Panc1 (cell line): ENCODE measurements around the gene MYLIP. TPM values are rescaled to one million over a fixed set of nuclear protein-coding genes. Genes with fewer than 3 reads are reported as not detected.

Source experiments
- ATAC-seq: fragments of 200-7000 bp; cut with Tn5 transposase; 2 replicates; pipeline ENCODE4 v1.9.1; 2020; ENCODE audit warnings: mild to moderate bottlenecking, moderate library complexity
- BruUV-seq: library from RNA; stranded (reverse); fragments of 400-500 nt; replicated peaks from 2 replicates; lab custom pipeline; 2021; lab: Mats Ljungman, UMichigan
- CTCF ChIA-PET: fragments of 300-600 bp; sonication (Branson Sonifier 250); formaldehyde crosslinking; loops from one replicate; lab custom pipeline; 2022; ENCODE audit warnings: antibody characterized with exemption; lab: Charles Lee
- POLR2A ChIA-PET: fragments of 300-600 bp; sonication (Branson Sonifier 250); formaldehyde crosslinking; loops from one replicate; lab custom pipeline; 2022; ENCODE audit warnings: antibody characterized with exemption; lab: Charles Lee
- DNase-seq: peaks from one replicate; pipeline ENCODE4 v3.0.0-alpha.2; 2010; ENCODE audit warnings: low read depth, low spot score
- H3K27ac ChIP-seq: 2 replicates; pipeline ENCODE4 v1.5.1; 2011; ENCODE audit warnings: mild to moderate bottlenecking, low read length, inconsistent platforms
- H3K27me3 ChIP-seq: fragments of 200-500 bp; sonication (Bioruptor generic); 2 replicates; pipeline ENCODE4 v1.6.0; 2014; ENCODE audit warnings: low read length, inconsistent platforms; ENCODE audit not compliant: control insufficient read depth, insufficient read depth
- H3K36me3 ChIP-seq: fragments of 200-500 bp; sonication (Bioruptor generic); 2 replicates; pipeline ENCODE4 v1.5.1; 2014; ENCODE audit warnings: inconsistent platforms, mild to moderate bottlenecking, low read length, moderate library complexity; ENCODE audit not compliant: control insufficient read depth, insufficient read depth
- H3K4me1 ChIP-seq: 2 replicates; pipeline ENCODE4 v1.5.1; 2011; ENCODE audit warnings: inconsistent platforms, mild to moderate bottlenecking, low read length, moderate library complexity; ENCODE audit not compliant: control insufficient read depth, insufficient read depth
- H3K4me3 ChIP-seq, 2 experiments: 2 replicates each; pipeline ENCODE4 v1.5.1; 2011 to 2012; ENCODE audit warnings: low read depth in 2 of 2, low read length in 2 of 2, mild to moderate bottlenecking in 2 of 2, inconsistent platforms in 1 of 2, moderate library complexity in 1 of 2
- H3K9me3 ChIP-seq: fragments of 200-500 bp; sonication (Bioruptor generic); 2 replicates; pipeline ENCODE4 v1.5.1; 2014; ENCODE audit warnings: low read depth, mild to moderate bottlenecking, inconsistent platforms, low read length, moderate library complexity; ENCODE audit not compliant: control insufficient read depth, insufficient read depth
- POLR2AphosphoS5 ChIP-seq: IDR thresholded peaks from 2 replicates; pipeline ENCODE4 v1.6.1; 2012; ENCODE audit warnings: mild to moderate bottlenecking, low read depth, low read length, moderate library complexity
- SIN3A ChIP-seq: IDR thresholded peaks from 2 replicates; pipeline ENCODE4 v1.6.1; 2012; ENCODE audit warnings: low read depth, mild to moderate bottlenecking, low read length, moderate library complexity, borderline replicate concordance; ENCODE audit not compliant: insufficient read depth
- TCF7L2 ChIP-seq: IDR thresholded peaks from 2 replicates; pipeline ENCODE4 v1.6.1; 2011; ENCODE audit warnings: mild to moderate bottlenecking, low read depth, low read length, inconsistent platforms
- in situ Hi-C: cut with HindIII; loops from 2 replicates; pipeline ENCODE4 v1.10.0; 2016; ENCODE audit warnings: low sequenced_read_pairs, low pct_unique_long_range_greater_than_20kb
- intact Hi-C: fragments of 100-400 bp; cut with micrococcal nuclease; formaldehyde crosslinking; loops from one replicate; pipeline ENCODE4 v1.10.0; 2022; ENCODE audit not compliant: unreplicated experiment
- microRNA-seq: library from miRNA; unstranded; fragments of <30 nt; microRNA quantifications from one replicate; pipeline ENCODE4 v1.1.0, GENCODE V29; 2020; ENCODE audit not compliant: unreplicated experiment
- total RNA-seq: library from RNA; stranded (reverse); gene quantifications from one replicate; pipeline ENCODE4 v1.2.1, GENCODE V29; 2021; ENCODE audit not compliant: unreplicated experiment
- TF ChIP-seq, protein P1 (sequence below): fragments of 450-650 bp; IDR thresholded peaks from 2 replicates; pipeline ENCODE4 v1.5.1; 2017; ENCODE audit warnings: mild to moderate bottlenecking
- TF ChIP-seq, protein P2 (sequence below), 2 experiments: IDR thresholded peaks; 2 replicates each; pipeline ENCODE4 v1.6.1; 2011 to 2012; ENCODE audit warnings: low read depth in 2 of 2, control low read depth in 1 of 2, low read length in 1 of 2, mild to moderate bottlenecking in 1 of 2, moderate library complexity in 1 of 2; ENCODE audit not compliant: insufficient read depth in 1 of 2

The MYLIP gene
- total RNA-seq, 1 experiment from 2014 or later: 12.7 TPM

DNA sequence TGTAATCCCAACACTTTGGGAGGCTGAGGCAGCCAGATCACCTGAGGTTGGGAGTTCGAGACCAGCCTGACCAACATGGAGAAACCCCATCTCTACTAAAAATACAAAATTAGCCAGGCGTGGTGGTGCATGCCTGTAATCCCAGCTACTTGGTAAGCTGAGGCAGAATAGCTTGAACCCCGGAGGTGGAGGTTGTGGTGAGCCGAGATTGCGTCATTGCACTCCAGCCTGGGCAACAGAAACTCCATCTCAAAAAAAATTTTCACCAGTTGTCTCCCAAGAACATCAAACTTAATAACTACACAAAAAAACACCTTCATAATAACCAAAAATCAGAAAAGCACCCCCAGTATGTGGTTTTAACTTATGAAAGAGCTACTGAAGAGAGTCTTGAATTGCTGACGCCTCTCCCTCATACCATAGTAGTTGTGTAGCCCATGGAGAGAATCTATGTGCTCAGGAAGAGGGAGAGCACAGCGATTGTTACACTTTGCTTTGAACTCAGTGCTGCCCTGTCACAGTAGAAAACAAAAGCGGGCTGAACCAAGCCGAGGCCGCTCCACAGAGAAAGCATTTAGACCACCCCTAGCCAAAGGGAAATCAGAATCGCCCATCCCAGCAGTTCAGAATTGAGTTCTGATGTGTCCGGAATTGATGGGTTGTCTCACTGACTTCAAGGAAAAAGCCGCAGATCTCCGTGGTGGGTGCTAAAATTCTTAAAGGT is 67.5 kb downstream of the MYLIP start:
- DNase-seq (no peak), ATAC-seq (peak; percentile 47; the same call in 1 of the 2 replicates)
- peaks cover 16% of the 10 kb centered on the region for H3K27me3 ChIP-seq
- CTCF ChIA-PET: interaction anchor here (0.5 to 1.5 kb wide), 3 partner anchors 11 to 1075 kb away, joined by 3 to 10 read pairs (median 5); no protein-coding TSS in a partner anchor
- peak overlapping the region; percentile 7 to 41; a peak in 2 of 4 replicates for H3K4me3 ChIP-seq
- H3K4me1 ChIP-seq: no peaks in the 10 kb centered on the region; the same call in 1 of the 2 replicates
- H3K27ac ChIP-seq: no peak overlapping the region
- no peak for TF ChIP-seq POLR2AphosphoS5
- TF ChIP-seq, protein P1, sequence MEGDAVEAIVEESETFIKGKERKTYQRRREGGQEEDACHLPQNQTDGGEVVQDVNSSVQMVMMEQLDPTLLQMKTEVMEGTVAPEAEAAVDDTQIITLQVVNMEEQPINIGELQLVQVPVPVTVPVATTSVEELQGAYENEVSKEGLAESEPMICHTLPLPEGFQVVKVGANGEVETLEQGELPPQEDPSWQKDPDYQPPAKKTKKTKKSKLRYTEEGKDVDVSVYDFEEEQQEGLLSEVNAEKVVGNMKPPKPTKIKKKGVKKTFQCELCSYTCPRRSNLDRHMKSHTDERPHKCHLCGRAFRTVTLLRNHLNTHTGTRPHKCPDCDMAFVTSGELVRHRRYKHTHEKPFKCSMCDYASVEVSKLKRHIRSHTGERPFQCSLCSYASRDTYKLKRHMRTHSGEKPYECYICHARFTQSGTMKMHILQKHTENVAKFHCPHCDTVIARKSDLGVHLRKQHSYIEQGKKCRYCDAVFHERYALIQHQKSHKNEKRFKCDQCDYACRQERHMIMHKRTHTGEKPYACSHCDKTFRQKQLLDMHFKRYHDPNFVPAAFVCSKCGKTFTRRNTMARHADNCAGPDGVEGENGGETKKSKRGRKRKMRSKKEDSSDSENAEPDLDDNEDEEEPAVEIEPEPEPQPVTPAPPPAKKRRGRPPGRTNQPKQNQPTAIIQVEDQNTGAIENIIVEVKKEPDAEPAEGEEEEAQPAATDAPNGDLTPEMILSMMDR: no peak
- TF ChIP-seq TCF7L2: no peak
- TF ChIP-seq SIN3A: no peak
- TF ChIP-seq, protein P2, sequence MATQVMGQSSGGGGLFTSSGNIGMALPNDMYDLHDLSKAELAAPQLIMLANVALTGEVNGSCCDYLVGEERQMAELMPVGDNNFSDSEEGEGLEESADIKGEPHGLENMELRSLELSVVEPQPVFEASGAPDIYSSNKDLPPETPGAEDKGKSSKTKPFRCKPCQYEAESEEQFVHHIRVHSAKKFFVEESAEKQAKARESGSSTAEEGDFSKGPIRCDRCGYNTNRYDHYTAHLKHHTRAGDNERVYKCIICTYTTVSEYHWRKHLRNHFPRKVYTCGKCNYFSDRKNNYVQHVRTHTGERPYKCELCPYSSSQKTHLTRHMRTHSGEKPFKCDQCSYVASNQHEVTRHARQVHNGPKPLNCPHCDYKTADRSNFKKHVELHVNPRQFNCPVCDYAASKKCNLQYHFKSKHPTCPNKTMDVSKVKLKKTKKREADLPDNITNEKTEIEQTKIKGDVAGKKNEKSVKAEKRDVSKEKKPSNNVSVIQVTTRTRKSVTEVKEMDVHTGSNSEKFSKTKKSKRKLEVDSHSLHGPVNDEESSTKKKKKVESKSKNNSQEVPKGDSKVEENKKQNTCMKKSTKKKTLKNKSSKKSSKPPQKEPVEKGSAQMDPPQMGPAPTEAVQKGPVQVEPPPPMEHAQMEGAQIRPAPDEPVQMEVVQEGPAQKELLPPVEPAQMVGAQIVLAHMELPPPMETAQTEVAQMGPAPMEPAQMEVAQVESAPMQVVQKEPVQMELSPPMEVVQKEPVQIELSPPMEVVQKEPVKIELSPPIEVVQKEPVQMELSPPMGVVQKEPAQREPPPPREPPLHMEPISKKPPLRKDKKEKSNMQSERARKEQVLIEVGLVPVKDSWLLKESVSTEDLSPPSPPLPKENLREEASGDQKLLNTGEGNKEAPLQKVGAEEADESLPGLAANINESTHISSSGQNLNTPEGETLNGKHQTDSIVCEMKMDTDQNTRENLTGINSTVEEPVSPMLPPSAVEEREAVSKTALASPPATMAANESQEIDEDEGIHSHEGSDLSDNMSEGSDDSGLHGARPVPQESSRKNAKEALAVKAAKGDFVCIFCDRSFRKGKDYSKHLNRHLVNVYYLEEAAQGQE (IDR thresholded peaks at IDR 0.05; ENCODE audit: insufficient read depth in 1 of 2, low read depth in 2 of 2, low read length in 1 of 2): no peak
- BruUV-seq: no TSS peak
- intact Hi-C loops (no loop called here), in situ Hi-C loops (no loop called here)
- H3K9me3 ChIP-seq: no peaks in the 10 kb centered on the region
- POLR2A ChIA-PET: no interaction called here
- no peaks in the 10 kb centered on the region for H3K36me3 ChIP-seq

DNA sequence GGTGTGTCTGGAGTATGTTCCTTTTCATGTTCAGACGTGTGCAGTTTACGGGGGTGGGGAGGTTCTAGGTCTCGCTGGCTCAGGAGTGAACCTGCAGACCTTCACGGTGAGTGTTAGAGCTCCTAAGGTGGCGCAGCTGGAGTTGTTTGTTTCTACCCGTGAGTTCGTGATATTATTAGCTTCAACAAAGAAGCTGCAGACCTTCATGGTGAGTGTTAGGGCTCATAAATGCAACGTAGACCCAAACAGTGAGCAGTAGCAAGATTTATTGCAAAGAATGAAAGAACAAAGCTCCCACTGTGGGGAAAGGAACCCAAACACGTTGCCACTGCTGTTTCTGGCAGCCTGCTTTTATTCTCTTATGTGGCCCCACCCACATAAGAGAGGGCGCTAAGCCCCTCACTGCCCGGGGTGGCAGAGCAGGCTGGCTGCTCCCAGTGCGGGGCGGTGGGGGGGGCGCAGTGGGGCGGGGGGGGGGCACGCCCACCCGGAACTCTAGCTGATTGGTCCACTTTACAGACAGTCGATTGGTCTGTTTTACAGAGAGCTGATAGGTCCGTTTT is 68.2 kb downstream of the MYLIP start:
- no peak for TF ChIP-seq POLR2AphosphoS5
- TF ChIP-seq, protein P1: no peak
- CTCF ChIA-PET: interaction anchor here (0.6 to 1.5 kb wide), 2 partner anchors 11 to 1075 kb away, joined by 3 to 5 read pairs; no protein-coding TSS in a partner anchor
- H3K4me1 ChIP-seq: no peaks in the 10 kb centered on the region; the same call in 1 of the 2 replicates
- intact Hi-C loops (no loop called here), in situ Hi-C loops (no loop called here)
- DNase-seq: no peak
- peaks cover 16% of the 10 kb centered on the region for H3K27me3 ChIP-seq
- no peaks in the 10 kb centered on the region for H3K36me3 ChIP-seq
- H3K27ac ChIP-seq: no peak overlapping the region
- H3K9me3 ChIP-seq: no peaks in the 10 kb centered on the region
- peak overlapping the region; percentile 7 to 41; a peak in 2 of 4 replicates for H3K4me3 ChIP-seq
- BruUV-seq: no TSS peak
- ATAC-seq: peak; percentile 55; the same call in 1 of the 2 replicates
- POLR2A ChIA-PET: no interaction called here

Small RNA genes lying within 50 kb of the gene (microRNA-seq; reads per million reads assigned to microRNA genes)
- not detected for gene MIR4639

Other genes starting within 250 kb of the MYLIP start
- 3.5 TPM for gene GMPR, start 109.5 kb downstream of the MYLIP start, total RNA-seq